ENCODE results near the gene PCED1B. TPM values are rescaled to one million over a fixed set of nuclear protein-coding genes. Genes with fewer than 3 reads are reported as not detected.

The PCED1B gene
- polyA plus RNA-seq, 1 donor (not counting 4 experiments of a cell fraction or from before 2014, with no cell fraction given), result 3.2 TPM

- Histone ChIP-seq H3K9ac (ENCODE audit: control insufficient read depth, extremely low read depth, insufficient read depth, low read length) (no peak overlapping the region), H3K36me3 (ENCODE audit: control insufficient read depth in 2 of 2, extremely low read depth in 1 of 2, insufficient read depth in 2 of 2, low read length in 2 of 2) (no peaks in the 10 kb centered on the region), H2AFZ (ENCODE audit: control insufficient read depth, low read length) (no peak overlapping the region), H4K20me1 (ENCODE audit: control insufficient read depth, extremely low read depth, insufficient read depth, low read length) (no peaks in the 10 kb centered on the region), H3K9me3 (ENCODE audit: control insufficient read depth, low read depth, low read length) (no peaks in the 10 kb centered on the region), H3K4me1 (ENCODE audit: control insufficient read depth, extremely low read depth, insufficient read depth, low read length) (peaks cover 14% of the 10 kb centered on the region), H3K9me1 (ENCODE audit: control insufficient read depth, extremely low read depth, insufficient read depth, low read length) (no peaks in the 10 kb centered on the region), H3K27me3 (ENCODE audit: control insufficient read depth, extremely low read depth, insufficient read depth, low read length) (no peaks in the 10 kb centered on the region), H3K4me3 (ENCODE audit: control insufficient read depth in 2 of 3, extremely low read depth in 1 of 3, insufficient read depth in 2 of 3, low read depth in 1 of 3, low read length in 3 of 3) (no peak overlapping the region), H3K79me2 (ENCODE audit: control insufficient read depth, insufficient read depth, low read length) (no peaks in the 10 kb centered on the region), H3K27ac (ENCODE audit: control insufficient read depth, insufficient read depth, low read length) (no peak overlapping the region), H3K4me2 (ENCODE audit: control insufficient read depth, extremely low read depth, insufficient read depth, low read depth, low read length) (no peak overlapping the region)
- DNase-seq (ENCODE audit: low read depth, low spot score), result no peak
- dilution Hi-C loops (cut with MboI; ENCODE audit: extremely low pct_ligation_motif_present, low sequenced_read_pairs), result no loop called here
- no peak for TF ChIP-seq EZH2 (IDR thresholded peaks at IDR 0.05; ENCODE audit: low read length)
- no peak for TF ChIP-seq CTCF (optimal IDR thresholded peaks at IDR 0.05 in 1 of 3, IDR thresholded peaks at IDR 0.05 in 1 of 3, conservative IDR thresholded peaks at IDR 0.05 in 1 of 3; ENCODE audit: extremely low read depth in 1 of 3, insufficient read depth in 2 of 3, low read length in 3 of 3)
- FAIRE-seq, result no peak
These were observed 165.4 kb downstream of the PCED1B start for GRCh38 chr12:47244835-47245234.

GRCh38 chr12:47245623-47246022 lies 166.2 kb downstream of the PCED1B start:
- TF ChIP-seq CTCF (optimal IDR thresholded peaks at IDR 0.05 in 1 of 3, IDR thresholded peaks at IDR 0.05 in 1 of 3, conservative IDR thresholded peaks at IDR 0.05 in 1 of 3; ENCODE audit: extremely low read depth in 1 of 3, insufficient read depth in 2 of 3, low read length in 3 of 3) (no peak), EZH2 (IDR thresholded peaks at IDR 0.05; ENCODE audit: low read length) (no peak)
- dilution Hi-C loops (cut with MboI; ENCODE audit: extremely low pct_ligation_motif_present, low sequenced_read_pairs), result no loop called here
- Histone ChIP-seq H3K36me3 (ENCODE audit: control insufficient read depth in 2 of 2, extremely low read depth in 1 of 2, insufficient read depth in 2 of 2, low read length in 2 of 2) (no peaks in the 10 kb centered on the region), H3K4me2 (ENCODE audit: control insufficient read depth, extremely low read depth, insufficient read depth, low read depth, low read length) (no peak overlapping the region), H3K9me3 (ENCODE audit: control insufficient read depth, low read depth, low read length) (no peaks in the 10 kb centered on the region), H3K27me3 (ENCODE audit: control insufficient read depth, extremely low read depth, insufficient read depth, low read length) (no peaks in the 10 kb centered on the region), H3K9ac (ENCODE audit: control insufficient read depth, extremely low read depth, insufficient read depth, low read length) (no peak overlapping the region), H3K79me2 (ENCODE audit: control insufficient read depth, insufficient read depth, low read length) (no peaks in the 10 kb centered on the region), H3K27ac (ENCODE audit: control insufficient read depth, insufficient read depth, low read length) (no peak overlapping the region), H3K9me1 (ENCODE audit: control insufficient read depth, extremely low read depth, insufficient read depth, low read length) (no peaks in the 10 kb centered on the region), H3K4me3 (ENCODE audit: control insufficient read depth in 2 of 3, extremely low read depth in 1 of 3, insufficient read depth in 2 of 3, low read depth in 1 of 3, low read length in 3 of 3) (no peak overlapping the region), H3K4me1 (ENCODE audit: control insufficient read depth, extremely low read depth, insufficient read depth, low read length) (peaks cover 16% of the 10 kb centered on the region), H2AFZ (ENCODE audit: control insufficient read depth, low read length) (no peak overlapping the region), H4K20me1 (ENCODE audit: control insufficient read depth, extremely low read depth, insufficient read depth, low read length) (no peaks in the 10 kb centered on the region)
- DNase-seq (ENCODE audit: low read depth, low spot score), result no peak
- FAIRE-seq, result no peak

Data from keratinocyte (primary cell).